Breast epithelium (tissue), 4 donors: ENCODE data around the gene SLC1A3. TPM values are rescaled to one million over a fixed set of nuclear protein-coding genes. Genes with fewer than 3 reads are reported as not detected.

Experiments
- DNase-seq, 2 donors: peaks; one replicate each; pipeline ENCODE4 v3.0.0-alpha.2; 2019; ENCODE audit warnings: low spot score in 2 of 2
- H3K27ac ChIP-seq, 2 donors: fragments of 200-600 bp; sonication (generic) in 1 of 2; one replicate each; pipeline ENCODE4 v1.5.1; 2016 to 2019; ENCODE audit warnings: mild to moderate bottlenecking in 1 of 2
- H3K27me3 ChIP-seq, 2 donors: fragments of 200-600 bp; sonication (generic) in 1 of 2; one replicate each; pipeline versions ENCODE4 v1.5.1 to v1.6.0; 2017 to 2019; ENCODE audit warnings: control low read depth in 1 of 2, mild to moderate bottlenecking in 1 of 2
- H3K36me3 ChIP-seq: fragments of 200-600 bp; one replicate; pipeline ENCODE4 v1.5.1; 2019
- H3K4me1 ChIP-seq, 2 donors: fragments of 200-600 bp; sonication (generic); one replicate each; pipeline ENCODE4 v1.5.1; 2016 to 2019; ENCODE audit warnings: control low read depth in 1 of 2
- H3K4me3 ChIP-seq, 3 donors: fragments of 200-600 bp; sonication (generic); 1 replicate in 2 of 3; 2 replicates in 1 of 3; pipeline ENCODE4 v1.5.1; 2016 to 2019; ENCODE audit warnings: mild to moderate bottlenecking in 3 of 3, moderate library complexity in 2 of 3
- H3K9me3 ChIP-seq, 2 donors: fragments of 200-600 bp; sonication (generic) in 1 of 2; one replicate each; pipeline ENCODE4 v1.5.1; 2016 to 2019; ENCODE audit warnings: control low read depth in 1 of 2
- POLR2A ChIP-seq: fragments of 450-650 bp; IDR thresholded peaks from one replicate; pipeline ENCODE4 v1.6.1; 2016; ENCODE audit warnings: antibody characterized with exemption, mild to moderate bottlenecking, moderate library complexity
- POLR2AphosphoS5 ChIP-seq, 3 donors: sonication (generic); formaldehyde crosslinking; IDR thresholded peaks; one replicate each; pipeline ENCODE4 v1.6.1; 2017; ENCODE audit warnings: antibody characterized with exemption in 3 of 3
- intact Hi-C: fragments of 100-400 bp; cut with DNase I; formaldehyde crosslinking; loops from one replicate; pipeline ENCODE4 v1.15.1; 2023; ENCODE audit warnings: low total_unique reads
- total RNA-seq, 3 donors: library from RNA; depleted of rRNA; stranded (reverse); fragments of >200 nt; gene quantifications; one replicate each; pipeline ENCODE4 v1.1.0, GENCODE V29; 2016
- TF ChIP-seq, protein P1 (sequence below), 3 donors: fragments of 450-650 bp; IDR thresholded peaks; one replicate each; pipeline ENCODE4 v1.5.1; 2016 to 2017; ENCODE audit warnings: antibody characterized with exemption in 3 of 3, mild to moderate bottlenecking in 3 of 3, moderate library complexity in 3 of 3

The SLC1A3 gene
- total RNA-seq, 3 donors from 2014 or later: 29.8 to 122 (median 87.5) TPM

DNA sequence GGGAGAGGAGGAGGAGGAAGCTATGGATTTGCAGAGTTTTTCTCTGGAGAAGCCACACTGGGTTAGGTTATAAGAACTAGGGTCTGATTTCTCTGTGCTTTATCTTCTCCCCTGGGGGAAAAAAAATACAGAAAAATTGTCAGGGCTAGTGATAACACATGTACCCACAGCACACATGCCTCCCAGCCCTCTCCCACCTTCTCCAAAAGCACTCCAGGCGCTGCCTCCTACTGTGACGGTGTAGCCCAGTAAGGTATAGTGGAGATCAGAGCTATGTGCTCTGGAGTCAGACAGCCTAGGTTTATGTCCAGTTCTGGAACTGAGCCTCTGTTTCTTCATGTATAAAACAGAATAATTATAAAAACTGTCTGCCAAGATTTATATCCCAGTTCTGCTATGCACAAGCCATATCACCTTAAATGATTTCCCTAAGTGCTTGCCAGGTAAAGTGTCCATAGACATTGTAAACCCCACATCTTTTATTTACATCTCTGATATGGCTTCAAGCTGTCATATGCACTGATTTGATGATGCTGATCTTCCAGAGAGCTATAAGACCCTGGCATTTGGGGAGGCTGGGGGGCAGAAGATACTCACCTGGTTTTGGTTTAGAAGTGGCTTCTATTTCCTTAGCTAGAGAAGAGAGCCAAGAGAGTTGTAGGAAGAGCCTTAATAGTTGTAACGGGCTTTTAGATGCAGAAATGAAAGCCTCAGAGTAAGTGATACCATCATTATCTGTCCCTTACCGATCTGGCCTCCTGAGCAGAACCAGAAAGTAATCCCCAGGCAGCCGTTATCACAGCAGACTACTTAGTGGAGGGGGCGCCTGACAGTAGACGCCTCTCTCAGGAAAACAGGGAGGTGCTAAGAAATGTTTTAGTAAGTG, 7.6 kb downstream of the SLC1A3 start:
- intact Hi-C loops: no loop called here
- H3K36me3 ChIP-seq: no peaks in the 10 kb centered on the region
- TF ChIP-seq POLR2AphosphoS5 (IDR thresholded peaks at IDR 0.05) (no peak), POLR2A (no peak)
- TF ChIP-seq, protein P1, sequence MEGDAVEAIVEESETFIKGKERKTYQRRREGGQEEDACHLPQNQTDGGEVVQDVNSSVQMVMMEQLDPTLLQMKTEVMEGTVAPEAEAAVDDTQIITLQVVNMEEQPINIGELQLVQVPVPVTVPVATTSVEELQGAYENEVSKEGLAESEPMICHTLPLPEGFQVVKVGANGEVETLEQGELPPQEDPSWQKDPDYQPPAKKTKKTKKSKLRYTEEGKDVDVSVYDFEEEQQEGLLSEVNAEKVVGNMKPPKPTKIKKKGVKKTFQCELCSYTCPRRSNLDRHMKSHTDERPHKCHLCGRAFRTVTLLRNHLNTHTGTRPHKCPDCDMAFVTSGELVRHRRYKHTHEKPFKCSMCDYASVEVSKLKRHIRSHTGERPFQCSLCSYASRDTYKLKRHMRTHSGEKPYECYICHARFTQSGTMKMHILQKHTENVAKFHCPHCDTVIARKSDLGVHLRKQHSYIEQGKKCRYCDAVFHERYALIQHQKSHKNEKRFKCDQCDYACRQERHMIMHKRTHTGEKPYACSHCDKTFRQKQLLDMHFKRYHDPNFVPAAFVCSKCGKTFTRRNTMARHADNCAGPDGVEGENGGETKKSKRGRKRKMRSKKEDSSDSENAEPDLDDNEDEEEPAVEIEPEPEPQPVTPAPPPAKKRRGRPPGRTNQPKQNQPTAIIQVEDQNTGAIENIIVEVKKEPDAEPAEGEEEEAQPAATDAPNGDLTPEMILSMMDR (IDR thresholded peaks at IDR 0.05): no peak
- no peaks in the 10 kb centered on the region for H3K9me3 ChIP-seq
- no peaks in the 10 kb centered on the region for H3K4me1 ChIP-seq
- H3K27me3 ChIP-seq: no peaks in the 10 kb centered on the region
- no peak for DNase-seq
- peak overlapping the region in 1 of 2 donors; percentile 11 for H3K27ac ChIP-seq
- no peak overlapping the region for H3K4me3 ChIP-seq

DNA sequence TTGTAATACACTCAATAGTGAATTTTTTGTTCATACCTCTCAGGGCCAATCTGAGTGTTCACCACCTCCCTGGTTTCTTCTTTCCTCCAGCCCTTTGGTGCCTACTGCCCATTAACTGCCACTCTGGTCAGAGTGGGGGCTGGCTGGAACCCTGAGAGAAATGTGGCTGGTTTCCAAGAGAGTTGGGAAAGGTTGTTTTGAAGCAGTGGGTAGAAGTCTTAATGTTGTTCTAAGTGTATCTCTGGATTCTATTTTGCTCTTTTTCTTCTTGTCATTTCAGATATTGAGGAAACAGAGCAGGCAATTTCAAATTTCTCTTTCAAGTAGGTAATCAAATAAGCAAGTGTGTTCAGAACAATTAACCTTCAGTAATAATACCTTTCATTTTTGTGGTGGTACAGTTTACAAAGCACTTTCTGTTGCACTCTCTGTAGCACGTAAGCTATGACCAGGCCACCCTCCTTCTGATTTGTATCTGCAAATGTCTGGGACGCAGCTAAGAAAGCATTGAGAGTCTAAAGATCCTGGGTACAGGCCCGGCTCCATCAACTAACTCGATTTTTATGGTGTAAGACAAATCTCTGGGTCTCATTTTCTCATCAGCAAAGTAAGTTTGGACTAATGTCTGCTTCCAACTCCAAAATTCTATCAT, 8.4 kb downstream of the SLC1A3 start:
- intact Hi-C loops: no loop called here
- DNase-seq: no peak

DNA sequence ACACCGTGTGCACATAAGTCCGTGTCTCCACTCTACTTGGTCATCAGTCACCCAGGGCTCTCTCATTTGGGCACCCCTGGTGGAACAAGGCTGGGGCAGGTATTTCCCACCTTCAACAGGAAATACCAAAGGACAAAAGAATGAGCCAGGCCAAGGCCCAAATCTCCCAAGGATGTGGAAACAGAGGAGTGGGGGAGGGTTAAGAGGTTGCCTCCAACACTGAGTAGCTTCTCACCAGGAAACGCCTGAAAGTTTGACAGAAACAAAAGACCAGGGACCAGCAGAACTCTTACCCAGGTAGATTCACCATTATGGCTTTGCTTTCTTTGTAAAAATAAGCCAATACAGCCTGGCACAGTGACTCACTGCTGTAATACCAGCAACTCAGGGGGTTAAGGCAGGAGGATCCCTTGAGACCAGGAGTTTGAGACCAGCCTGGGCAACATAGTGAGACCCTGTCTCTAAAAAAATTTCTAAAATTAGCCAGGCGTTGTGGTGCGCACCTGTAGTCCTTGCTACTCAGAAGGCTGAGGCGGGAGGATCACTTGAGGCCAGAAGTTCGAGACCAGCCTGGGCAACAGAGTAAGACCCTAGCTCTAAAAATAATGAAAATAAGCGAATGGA, 12.7 kb downstream of the SLC1A3 start:
- no peak overlapping the region for H3K27ac ChIP-seq
- TF ChIP-seq POLR2A (no peak), POLR2AphosphoS5 (IDR thresholded peaks at IDR 0.05) (no peak)
- TF ChIP-seq, protein P1 (IDR thresholded peaks at IDR 0.05): no peak
- DNase-seq: no peak
- no peaks in the 10 kb centered on the region for H3K4me1 ChIP-seq
- H3K4me3 ChIP-seq: no peak overlapping the region
- intact Hi-C loops: no loop called here
- no peaks in the 10 kb centered on the region for H3K36me3 ChIP-seq
- no peaks in the 10 kb centered on the region for H3K27me3 ChIP-seq
- no peaks in the 10 kb centered on the region for H3K9me3 ChIP-seq

More for the DNA sequence above, 8.4 kb downstream of the SLC1A3 start:
- TF ChIP-seq, protein P1 (IDR thresholded peaks at IDR 0.05): no peak
- TF ChIP-seq POLR2AphosphoS5 (IDR thresholded peaks at IDR 0.05) (no peak), POLR2A (no peak)
- H3K9me3 ChIP-seq: no peaks in the 10 kb centered on the region
- no peak overlapping the region for H3K4me3 ChIP-seq
- H3K27ac ChIP-seq: peak overlapping the region in 1 of 2 donors; percentile 11
- no peaks in the 10 kb centered on the region for H3K4me1 ChIP-seq
- no peaks in the 10 kb centered on the region for H3K27me3 ChIP-seq
- no peaks in the 10 kb centered on the region for H3K36me3 ChIP-seq

DNA sequence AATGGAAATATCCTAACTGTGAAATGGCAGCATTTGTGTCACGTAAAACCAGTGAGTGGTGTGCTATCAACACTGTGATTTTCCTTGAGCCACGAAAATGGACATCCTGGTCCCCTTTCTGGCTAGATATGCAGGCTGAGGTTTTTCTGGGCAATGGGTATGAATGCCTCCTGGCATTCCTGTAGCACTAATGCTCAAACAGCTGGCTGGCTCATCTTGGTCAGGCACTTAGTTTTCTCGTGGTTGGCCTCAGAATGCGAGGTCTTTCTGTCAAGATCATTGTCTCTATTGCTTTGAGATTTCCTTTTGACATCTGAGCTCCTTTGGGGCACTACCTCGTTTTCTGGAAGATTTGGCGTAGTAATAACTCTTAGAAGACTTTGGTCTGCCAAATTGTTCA, 15.6 kb downstream of the SLC1A3 start:
- H3K27me3 ChIP-seq: no peaks in the 10 kb centered on the region
- DNase-seq: no peak
- no peaks in the 10 kb centered on the region for H3K36me3 ChIP-seq
- no peaks in the 10 kb centered on the region for H3K9me3 ChIP-seq
- no peak overlapping the region for H3K27ac ChIP-seq
- TF ChIP-seq, protein P1 (IDR thresholded peaks at IDR 0.05): no peak
- TF ChIP-seq POLR2A (no peak), POLR2AphosphoS5 (IDR thresholded peaks at IDR 0.05) (no peak)
- no peak overlapping the region for H3K4me3 ChIP-seq
- no peaks in the 10 kb centered on the region for H3K4me1 ChIP-seq
- intact Hi-C loops: no loop called here
